ENCODE results near the gene TXLNG.
A peak's percentile ranks its signal among the peaks of the same experiment; 100 is the strongest.
"Not testable (repeated sequence)": the region's sequence is repeated elsewhere in the genome, so short reads cannot be mapped to it uniquely, and the experiment has no call there.

TXLNG gene

GRCh38 chrX:16771483-16772398 is 14.5 kb upstream of the TXLNG start:
- no peak overlapping the region for H3K4me3 ChIP-seq (ENCODE audit: low read length)
- TF ChIP-seq ZNF274 (IDR thresholded peaks at IDR 0.05; ENCODE audit: low read depth, low read length): no peak

- H3K4me3 ChIP-seq (ENCODE audit: low read length): no peak overlapping the region
- no peak for TF ChIP-seq ZNF274 (IDR thresholded peaks at IDR 0.05; ENCODE audit: low read depth, low read length)
Observed at GRCh38 chrX:16772460-16772859, 13.8 kb upstream of the TXLNG start.

GRCh38 chrX:16774746-16775145 is 11.5 kb upstream of the TXLNG start:
- H3K4me3 ChIP-seq (ENCODE audit: low read length): no peak overlapping the region
- TF ChIP-seq ZNF274 (IDR thresholded peaks at IDR 0.05; ENCODE audit: low read depth, low read length): no peak

GRCh38 chrX:16778545-16778944 is 7.7 kb upstream of the TXLNG start:
- no peak overlapping the region for H3K4me3 ChIP-seq (ENCODE audit: low read length)
- no peak for TF ChIP-seq ZNF274 (IDR thresholded peaks at IDR 0.05; ENCODE audit: low read depth, low read length)

GRCh38 chrX:16778993-16779392 is 7.3 kb upstream of the TXLNG start:
- TF ChIP-seq ZNF274 (IDR thresholded peaks at IDR 0.05; ENCODE audit: low read depth, low read length): no peak

GRCh38 chrX:16779815-16780214 is 6.5 kb upstream of the TXLNG start:
- not testable (repeated sequence) for H3K4me3 ChIP-seq (ENCODE audit: low read length)

More at GRCh38 chrX:16778993-16779392, 7.3 kb upstream of the TXLNG start:
- no peak overlapping the region for H3K4me3 ChIP-seq (ENCODE audit: low read length)

DNA sequence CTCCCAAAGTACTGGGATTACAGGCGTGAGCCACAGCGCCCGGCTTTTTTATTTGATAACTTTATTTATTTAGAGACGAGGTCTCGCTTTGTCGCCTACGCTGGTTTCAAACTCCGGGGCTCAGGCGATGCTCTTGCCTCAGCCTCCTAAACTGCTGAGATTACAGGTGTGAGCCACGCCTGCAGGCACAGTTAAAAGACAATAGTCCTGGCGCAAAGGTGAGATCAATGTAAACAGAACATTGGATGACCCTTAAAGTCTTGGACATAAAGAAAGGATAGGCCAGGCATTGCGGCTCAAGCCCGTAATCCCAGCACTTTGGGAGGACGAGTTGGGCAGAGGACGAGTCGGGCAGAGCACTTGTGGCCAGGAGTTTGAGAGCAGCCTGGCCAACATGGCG is 2.8 kb upstream of the TXLNG start:
- no peak overlapping the region for H3K4me3 ChIP-seq (ENCODE audit: low read length)
- TF ChIP-seq ZNF274 (IDR thresholded peaks at IDR 0.05; ENCODE audit: low read depth, low read length): no peak

- not testable (repeated sequence) for H3K4me3 ChIP-seq (ENCODE audit: low read length)
Observed at GRCh38 chrX:16784440-16784839, 1.8 kb upstream of the TXLNG start.

GRCh38 chrX:16785247-16786138 is 773 bp upstream of the TXLNG start:
- TF ChIP-seq ZNF274 (IDR thresholded peaks at IDR 0.05; ENCODE audit: low read depth, low read length): no peak
- H3K4me3 ChIP-seq (ENCODE audit: low read length): peak overlapping the region; percentile 75

- peak overlapping the region; percentile 73 for H3K4me3 ChIP-seq (ENCODE audit: low read length)
- no peak for TF ChIP-seq ZNF274 (IDR thresholded peaks at IDR 0.05; ENCODE audit: low read depth, low read length)
Observed at GRCh38 chrX:16786791-16787735, 797 bp downstream of the TXLNG start.

DNA sequence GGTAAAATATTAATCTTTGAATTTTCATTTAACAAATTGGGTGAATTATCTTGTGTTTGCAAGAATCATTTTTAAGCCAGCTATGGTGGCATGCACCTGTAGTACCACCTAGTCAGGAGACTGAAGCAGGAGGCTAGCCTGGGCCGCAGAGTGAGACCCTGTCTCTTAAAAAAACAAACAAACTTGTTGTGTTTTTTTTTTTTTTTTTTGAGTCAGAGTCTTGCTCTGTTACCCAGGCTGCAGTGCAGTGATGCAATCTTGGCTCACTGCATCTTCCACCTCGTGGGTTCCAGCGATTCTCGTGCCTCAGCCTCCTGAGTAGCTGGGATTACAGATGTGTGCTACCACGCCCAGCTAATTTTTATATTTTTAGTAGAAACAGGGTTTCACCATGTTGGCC is 2.2 kb downstream of the TXLNG start:
- TF ChIP-seq ZNF274 (IDR thresholded peaks at IDR 0.05; ENCODE audit: low read depth, low read length): no peak
- H3K4me3 ChIP-seq (ENCODE audit: low read length): no peak overlapping the region

DNA sequence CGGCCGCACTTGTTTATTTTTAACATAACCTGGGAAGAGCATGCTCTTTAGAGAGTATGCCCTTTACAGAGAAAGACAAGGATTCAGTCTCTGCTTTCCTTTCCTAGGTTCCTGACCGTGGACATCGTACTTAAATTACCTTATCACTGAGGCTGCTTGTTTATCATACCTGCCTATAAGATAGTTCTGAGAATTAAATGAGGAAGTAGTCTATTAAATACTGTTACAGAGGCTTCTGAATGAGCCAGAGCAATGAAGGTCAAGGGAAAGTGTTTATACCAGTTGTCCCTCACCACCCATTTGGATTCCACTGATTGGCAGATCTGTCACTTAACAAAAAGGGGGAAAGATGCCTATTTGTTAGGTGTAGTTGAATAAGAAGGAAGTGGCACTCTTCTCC is 10.0 kb downstream of the TXLNG start:
- TF ChIP-seq ZNF274 (IDR thresholded peaks at IDR 0.05; ENCODE audit: low read depth, low read length): no peak
- no peak overlapping the region for H3K4me3 ChIP-seq (ENCODE audit: low read length)

GRCh38 chrX:16797358-16797757 is 11.1 kb downstream of the TXLNG start:
- H3K4me3 ChIP-seq (ENCODE audit: low read length): no peak overlapping the region
- no peak for TF ChIP-seq ZNF274 (IDR thresholded peaks at IDR 0.05; ENCODE audit: low read depth, low read length)

- no peak for TF ChIP-seq ZNF274 (IDR thresholded peaks at IDR 0.05; ENCODE audit: low read depth, low read length)
- no peak overlapping the region for H3K4me3 ChIP-seq (ENCODE audit: low read length)
Observed at GRCh38 chrX:16797841-16798240, 11.6 kb downstream of the TXLNG start.
